Stimulated activated naive CD8-positive, alpha-beta T cell treated with anti-CD3 and anti-CD28 coated beads, Interleukin-15, Interleukin-2, amounts not matched to agents 100 ng/mL and 50 ng/mL, for 24 hours (primary cell): ENCODE measurements around the gene BPIFB2.
"Not testable (repeated sequence)": the region's sequence is repeated elsewhere in the genome, so short reads cannot be mapped to it uniquely, and the experiment has no call there.

Source experiments
- H3K27ac Mint-ChIP-seq: one replicate; pipeline ENCODE4 v1.8.0; 2021; ENCODE audit warnings: mild to moderate bottlenecking, mixed read lengths
- H3K27me3 Mint-ChIP-seq: one replicate; pipeline ENCODE4 v1.8.0; 2021; ENCODE audit warnings: mixed read lengths
- H3K36me3 Mint-ChIP-seq: one replicate; pipeline ENCODE4 v1.8.0; 2021; ENCODE audit warnings: low read depth, mixed read lengths
- H3K4me1 Mint-ChIP-seq: one replicate; pipeline ENCODE4 v1.8.0; 2021; ENCODE audit warnings: low read depth, mixed read lengths
- H3K4me3 Mint-ChIP-seq: one replicate; pipeline ENCODE4 v1.8.0; 2021; ENCODE audit warnings: mild to moderate bottlenecking, mixed read lengths
- H3K9me3 Mint-ChIP-seq: one replicate; pipeline ENCODE4 v1.8.0; 2021; ENCODE audit warnings: mixed read lengths

Gene BPIFB2

GRCh38 chr20:33007376-33008335 is at the start of gene BPIFB2:
TSS of gene BPIFB2 (plus strand) at chr20:33007704. CDS start at chr20:33008575, 871 bp downstream.
- no peaks in the 10 kb centered on the region for H3K9me3 Mint-ChIP-seq
- H3K36me3 Mint-ChIP-seq: no peaks in the 10 kb centered on the region
- no peak within 1 kb of the TSS for H3K27ac Mint-ChIP-seq

GRCh38 chr20:32958574-32958973 is 48.9 kb upstream of the BPIFB2 start:
- peaks cover 5% of the 10 kb centered on the region for H3K36me3 Mint-ChIP-seq
- peaks cover 2% of the 10 kb centered on the region for H3K4me1 Mint-ChIP-seq
- H3K9me3 Mint-ChIP-seq: peaks cover 26% of the 10 kb centered on the region
- H3K27ac Mint-ChIP-seq: no peak overlapping the region
- no peaks in the 10 kb centered on the region for H3K27me3 Mint-ChIP-seq
- H3K4me3 Mint-ChIP-seq: no peak overlapping the region

More at GRCh38 chr20:33007376-33008335, at the start of gene BPIFB2:
- H3K4me1 Mint-ChIP-seq: no peaks in the 10 kb centered on the region
- no peaks in the 10 kb centered on the region for H3K27me3 Mint-ChIP-seq
- H3K4me3 Mint-ChIP-seq: no peak within 1 kb of the TSS

- Mint-ChIP-seq H3K27ac (no peak overlapping the region), H3K9me3 (peaks cover 26% of the 10 kb centered on the region), H3K27me3 (no peaks in the 10 kb centered on the region), H3K4me1 (peaks cover 3% of the 10 kb centered on the region), H3K36me3 (peaks cover 5% of the 10 kb centered on the region), H3K4me3 (no peak overlapping the region)
Observed at GRCh38 chr20:32959351-32960221, 47.9 kb upstream of the BPIFB2 start.

- no peak overlapping the region for H3K27ac Mint-ChIP-seq
- peaks cover 5% of the 10 kb centered on the region for H3K36me3 Mint-ChIP-seq
- peaks cover 5% of the 10 kb centered on the region for H3K4me1 Mint-ChIP-seq
- H3K4me3 Mint-ChIP-seq: no peak overlapping the region
- H3K27me3 Mint-ChIP-seq: no peaks in the 10 kb centered on the region
- H3K9me3 Mint-ChIP-seq: peaks cover 26% of the 10 kb centered on the region
Observed at GRCh38 chr20:32960222-32960518, 47.3 kb upstream of the BPIFB2 start.

- no peak overlapping the region for H3K27ac Mint-ChIP-seq
- H3K9me3 Mint-ChIP-seq: peaks cover 22% of the 10 kb centered on the region
- no peak overlapping the region for H3K4me3 Mint-ChIP-seq
- H3K4me1 Mint-ChIP-seq: peaks cover 9% of the 10 kb centered on the region
- no peaks in the 10 kb centered on the region for H3K27me3 Mint-ChIP-seq
- peaks cover 5% of the 10 kb centered on the region for H3K36me3 Mint-ChIP-seq
Observed at GRCh38 chr20:32960849-32961731, 46.4 kb upstream of the BPIFB2 start.

GRCh38 chr20:32962053-32962452 is 45.5 kb upstream of the BPIFB2 start:
- H3K27ac Mint-ChIP-seq: no peak overlapping the region

GRCh38 chr20:32962646-32963045 is 44.9 kb upstream of the BPIFB2 start:
- not testable (repeated sequence) for H3K27ac Mint-ChIP-seq, H3K27me3 Mint-ChIP-seq, H3K4me3 Mint-ChIP-seq, H3K36me3 Mint-ChIP-seq, H3K4me1 Mint-ChIP-seq
- H3K9me3 Mint-ChIP-seq: peaks cover 13% of the 10 kb centered on the region

More at GRCh38 chr20:32962053-32962452, 45.5 kb upstream of the BPIFB2 start:
- no peaks in the 10 kb centered on the region for H3K27me3 Mint-ChIP-seq
- H3K36me3 Mint-ChIP-seq: no peaks in the 10 kb centered on the region
- peaks cover 17% of the 10 kb centered on the region for H3K9me3 Mint-ChIP-seq
- H3K4me3 Mint-ChIP-seq: no peak overlapping the region
- H3K4me1 Mint-ChIP-seq: peaks cover 9% of the 10 kb centered on the region

GRCh38 chr20:32963176-32963575 is 44.3 kb upstream of the BPIFB2 start:
- H3K36me3 Mint-ChIP-seq: no peaks in the 10 kb centered on the region
- H3K27ac Mint-ChIP-seq: no peak overlapping the region
- no peak overlapping the region for H3K4me3 Mint-ChIP-seq
- H3K4me1 Mint-ChIP-seq: peaks cover 9% of the 10 kb centered on the region
- H3K9me3 Mint-ChIP-seq: peaks cover 8% of the 10 kb centered on the region
- no peaks in the 10 kb centered on the region for H3K27me3 Mint-ChIP-seq

GRCh38 chr20:32964575-32964974 is 42.9 kb upstream of the BPIFB2 start:
- H3K27ac Mint-ChIP-seq: no peak overlapping the region
- H3K36me3 Mint-ChIP-seq: no peaks in the 10 kb centered on the region
- H3K4me1 Mint-ChIP-seq: peaks cover 9% of the 10 kb centered on the region
- H3K4me3 Mint-ChIP-seq: no peak overlapping the region
- no peaks in the 10 kb centered on the region for H3K9me3 Mint-ChIP-seq
- no peaks in the 10 kb centered on the region for H3K27me3 Mint-ChIP-seq

GRCh38 chr20:32965115-32965514 is 42.4 kb upstream of the BPIFB2 start:
- no peaks in the 10 kb centered on the region for H3K27me3 Mint-ChIP-seq
- H3K36me3 Mint-ChIP-seq: no peaks in the 10 kb centered on the region
- no peak overlapping the region for H3K4me3 Mint-ChIP-seq
- peaks cover 9% of the 10 kb centered on the region for H3K4me1 Mint-ChIP-seq
- H3K9me3 Mint-ChIP-seq: no peaks in the 10 kb centered on the region
- no peak overlapping the region for H3K27ac Mint-ChIP-seq

GRCh38 chr20:32965581-32966373 is 41.7 kb upstream of the BPIFB2 start:
- Mint-ChIP-seq H3K27me3 (no peaks in the 10 kb centered on the region), H3K27ac (no peak overlapping the region), H3K36me3 (no peaks in the 10 kb centered on the region), H3K4me3 (no peak overlapping the region), H3K4me1 (peaks cover 9% of the 10 kb centered on the region), H3K9me3 (no peaks in the 10 kb centered on the region)

- no peaks in the 10 kb centered on the region for H3K36me3 Mint-ChIP-seq
- H3K27ac Mint-ChIP-seq: no peak overlapping the region
- peaks cover 9% of the 10 kb centered on the region for H3K4me1 Mint-ChIP-seq
- no peak overlapping the region for H3K4me3 Mint-ChIP-seq
- H3K9me3 Mint-ChIP-seq: no peaks in the 10 kb centered on the region
- no peaks in the 10 kb centered on the region for H3K27me3 Mint-ChIP-seq
Observed at GRCh38 chr20:32966382-32966781, 41.1 kb upstream of the BPIFB2 start.

GRCh38 chr20:32966881-32967781 is 40.4 kb upstream of the BPIFB2 start:
- Mint-ChIP-seq H3K4me3 (peak overlapping the region; percentile 26), H3K9me3 (no peaks in the 10 kb centered on the region), H3K4me1 (peaks cover 9% of the 10 kb centered on the region), H3K36me3 (no peaks in the 10 kb centered on the region), H3K27me3 (no peaks in the 10 kb centered on the region), H3K27ac (no peak overlapping the region)
